HEK293T (cell line): ENCODE results near the gene PRR3.

Experiments used
- CTCF ChIA-PET: fragments of 350-600 bp; formaldehyde crosslinking; extraction: SDS; loops from one replicate; lab custom pipeline; 2021; ENCODE audit warnings: antibody characterized with exemption, inconsistent platforms; lab: Yijun Ruan, JAX
- POLR2A ChIA-PET: fragments of 350-600 bp; formaldehyde crosslinking; extraction: SDS; loops from one replicate; lab custom pipeline; 2020; ENCODE audit warnings: antibody characterized with exemption, inconsistent platforms; lab: Yijun Ruan, JAX
- DNase-seq: peaks from one replicate; pipeline ENCODE4 v3.0.0; 2012; ENCODE audit warnings: mixed read lengths; ENCODE audit errors: extremely low spot score
- ARNT ChIP-seq: fragments of 450-650 bp; IDR thresholded peaks from 2 replicates; pipeline ENCODE4 v1.6.1; 2017; ENCODE audit warnings: mild to moderate bottlenecking
- BHLHE40 ChIP-seq: fragments of 450-650 bp; IDR thresholded peaks from 2 replicates; pipeline ENCODE4 v1.6.1; 2016; ENCODE audit warnings: mild to moderate bottlenecking, moderate library complexity, borderline replicate concordance
- CTBP1 ChIP-seq: fragments of 450-650 bp; IDR thresholded peaks from 2 replicates; pipeline ENCODE4 v1.6.1; 2016; ENCODE audit warnings: borderline replicate concordance
- ELF4 ChIP-seq: fragments of 450-650 bp; IDR thresholded peaks from 2 replicates; pipeline ENCODE4 v1.6.1; 2017; ENCODE audit warnings: antibody characterized with exemption
- FOXA1 ChIP-seq: fragments of 450-650 bp; IDR thresholded peaks from 2 replicates; pipeline ENCODE4 v1.6.1; 2016; ENCODE audit warnings: mild to moderate bottlenecking
- FOXK2 ChIP-seq: fragments of 450-650 bp; IDR thresholded peaks from 2 replicates; pipeline ENCODE4 v1.6.1; 2016; ENCODE audit warnings: mild to moderate bottlenecking
- FOXM1 ChIP-seq: fragments of 450-650 bp; IDR thresholded peaks from 2 replicates; pipeline ENCODE4 v1.6.1; 2017; ENCODE audit warnings: mild to moderate bottlenecking, borderline replicate concordance
- HDGF ChIP-seq: fragments of 450-650 bp; IDR thresholded peaks from 2 replicates; pipeline ENCODE4 v1.6.1; 2017; ENCODE audit warnings: antibody characterized with exemption, borderline replicate concordance
- L3MBTL2 ChIP-seq: fragments of 450-650 bp; conservative IDR thresholded peaks from 2 replicates; pipeline ENCODE4 v1.6.1; 2016; ENCODE audit warnings: mild to moderate bottlenecking
- LEF1 ChIP-seq: fragments of 450-650 bp; IDR thresholded peaks from 2 replicates; pipeline ENCODE4 v1.6.1; 2017; ENCODE audit warnings: mild to moderate bottlenecking, borderline replicate concordance
- NFRKB ChIP-seq: fragments of 450-650 bp; IDR thresholded peaks from 2 replicates; pipeline ENCODE4 v1.6.1; 2016; ENCODE audit warnings: mild to moderate bottlenecking, moderate library complexity
- PKNOX1 ChIP-seq: fragments of 450-650 bp; IDR thresholded peaks from 2 replicates; pipeline ENCODE4 v1.6.1; 2016
- SP1 ChIP-seq: fragments of 450-650 bp; IDR thresholded peaks from 2 replicates; pipeline ENCODE4 v1.6.1; 2017
- SUZ12 ChIP-seq: fragments of 450-650 bp; IDR thresholded peaks from 2 replicates; pipeline ENCODE4 v1.6.1; 2016; ENCODE audit warnings: mild to moderate bottlenecking
- TARDBP ChIP-seq: fragments of 450-650 bp; IDR thresholded peaks from 2 replicates; pipeline ENCODE4 v1.6.1; 2016
- ZNF384 ChIP-seq: fragments of 450-650 bp; IDR thresholded peaks from 2 replicates; pipeline ENCODE4 v1.6.1; 2016

The PRR3 gene

DNA sequence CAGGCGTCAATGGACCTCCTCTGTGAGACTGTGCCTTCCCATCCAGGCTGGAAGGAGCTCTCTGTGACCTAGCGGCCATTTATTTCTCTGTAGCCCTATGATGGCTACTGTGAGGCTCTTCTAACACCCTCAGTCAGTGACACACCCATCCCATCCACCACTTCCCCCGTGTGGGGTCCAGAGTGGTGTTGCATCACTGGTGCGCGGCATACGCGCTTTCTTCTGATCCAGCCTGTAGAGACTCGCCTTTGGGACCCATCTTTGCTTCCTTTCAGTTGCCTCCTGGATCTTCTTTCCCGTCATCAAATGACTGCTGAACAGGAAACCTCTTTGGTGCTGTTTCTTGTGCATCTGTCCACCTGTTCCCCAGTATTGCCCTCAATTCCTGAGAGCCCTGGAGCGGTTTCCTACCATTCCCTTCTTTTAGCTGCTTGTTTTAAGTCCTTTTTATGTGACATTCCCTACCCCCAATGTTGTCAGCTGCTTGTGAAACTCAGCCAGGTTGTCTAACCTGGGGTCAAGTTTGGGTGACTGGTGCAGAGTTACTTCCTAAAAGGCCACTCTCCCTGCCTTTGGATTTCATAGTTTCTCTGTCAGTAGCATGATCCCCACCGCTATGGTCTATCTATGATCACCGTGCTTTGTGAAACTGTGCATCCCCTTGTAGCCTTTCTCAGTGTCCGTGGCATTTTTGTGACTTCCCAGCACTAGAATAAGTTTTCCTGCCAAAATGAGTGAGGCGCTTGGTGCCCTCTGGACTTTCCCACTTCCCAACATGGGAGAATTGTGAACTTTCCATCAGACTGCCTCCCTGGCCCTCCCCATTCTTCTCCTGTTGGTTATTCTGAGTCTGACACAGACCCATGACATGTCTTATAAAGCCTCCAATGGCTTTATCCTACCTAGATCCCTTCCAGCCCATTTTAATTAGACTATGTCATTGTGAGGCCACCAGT lies 5.7 kb downstream of the PRR3 start:
- ChIA-PET CTCF (no interaction called here), POLR2A (interaction anchor here (1.1 kb wide), 1 partner anchor 8 kb away, joined by 4 read pairs; no protein-coding TSS in a partner anchor)
- DNase-seq: no peak
- TF ChIP-seq PKNOX1 (no peak), L3MBTL2 (no peak), CTBP1 (no peak), FOXA1 (no peak), ELF4 (no peak), FOXK2 (no peak), HDGF (no peak), NFRKB (no peak), SUZ12 (no peak), ZNF384 (no peak), ARNT (no peak), TARDBP (no peak), SP1 (no peak), FOXM1 (no peak), LEF1 (no peak), BHLHE40 (no peak)

DNA sequence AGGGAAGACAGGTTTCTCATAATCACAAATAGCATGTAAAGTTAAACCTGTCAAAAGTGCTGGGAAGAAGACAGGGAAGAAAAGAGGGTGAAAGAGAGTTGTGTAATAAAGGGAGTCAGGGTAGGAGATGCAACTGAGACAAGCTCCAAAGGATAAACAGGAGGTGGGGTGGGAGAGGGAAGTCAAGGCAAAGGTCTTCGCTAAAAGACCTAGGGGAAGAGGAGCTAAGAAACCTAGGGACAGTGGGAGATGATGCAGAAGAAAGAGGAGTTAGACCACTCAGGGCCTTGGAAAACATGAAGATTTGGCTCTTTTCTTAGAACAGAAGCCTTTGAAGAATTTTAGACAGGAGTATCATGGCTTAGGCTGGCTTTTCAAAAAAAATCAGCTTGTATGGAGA lies 7.0 kb downstream of the PRR3 start:
- CTCF ChIA-PET: no interaction called here
- DNase-seq: no peak
- POLR2A ChIA-PET: interaction anchor here (0.6 kb wide), 1 partner anchor 157 kb away, joined by 3 read pairs; no protein-coding TSS in a partner anchor
- TF ChIP-seq HDGF (no peak), CTBP1 (no peak), FOXA1 (no peak), SP1 (no peak), NFRKB (no peak), ARNT (no peak), BHLHE40 (no peak), FOXM1 (no peak), L3MBTL2 (no peak; the same call in 1 of the 2 replicates), PKNOX1 (no peak), TARDBP (no peak)

DNA sequence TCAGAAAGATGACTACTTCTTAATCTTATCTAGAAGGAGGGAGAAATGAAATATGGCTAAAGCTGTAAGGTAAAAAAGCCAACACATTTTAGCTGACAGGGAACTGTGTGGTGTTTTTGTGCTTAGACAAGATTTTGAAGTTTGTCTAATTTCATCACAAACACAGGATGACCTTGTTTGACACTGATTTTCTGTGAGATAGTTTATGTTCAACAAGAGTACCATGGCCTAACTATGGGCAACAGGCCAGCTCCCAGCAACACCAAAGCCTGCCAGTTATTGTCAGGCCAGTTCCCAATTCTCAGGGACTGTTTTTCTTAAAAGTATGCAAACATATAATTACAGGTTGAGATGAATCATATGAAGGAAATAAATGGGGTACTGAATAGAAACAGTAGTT lies 8.7 kb downstream of the PRR3 start:
- CTCF ChIA-PET: no interaction called here
- POLR2A ChIA-PET: interaction anchor here (2.1 to 2.3 kb wide), 2 partner anchors 9 to 10 kb away, joined by 6 to 16 read pairs; partner anchors contain the start of gene PRR3

GRCh38 chr6:30568245-30568644 lies 11.2 kb downstream of the PRR3 start:
- no peak for TF ChIP-seq HDGF
- TF ChIP-seq ARNT: no peak
- no peak for TF ChIP-seq SP1
- TF ChIP-seq SUZ12: no peak
- no peak for TF ChIP-seq FOXK2
- TF ChIP-seq FOXA1: no peak
- no peak for TF ChIP-seq BHLHE40
- no peak for TF ChIP-seq TARDBP
- no peak for TF ChIP-seq LEF1
- no peak for TF ChIP-seq FOXM1
- TF ChIP-seq PKNOX1: no peak
- no peak for TF ChIP-seq ZNF384
- TF ChIP-seq ELF4: no peak
- no peak for TF ChIP-seq NFRKB
- TF ChIP-seq L3MBTL2: no peak
- no peak for TF ChIP-seq CTBP1
- CTCF ChIA-PET: no interaction called here
- DNase-seq: no peak
- POLR2A ChIA-PET: no interaction called here

More for the DNA sequence above, 8.7 kb downstream of the PRR3 start:
- no peak for DNase-seq
- TF ChIP-seq ZNF384: no peak
- TF ChIP-seq TARDBP: no peak
- no peak for TF ChIP-seq BHLHE40
- no peak for TF ChIP-seq LEF1

DNA sequence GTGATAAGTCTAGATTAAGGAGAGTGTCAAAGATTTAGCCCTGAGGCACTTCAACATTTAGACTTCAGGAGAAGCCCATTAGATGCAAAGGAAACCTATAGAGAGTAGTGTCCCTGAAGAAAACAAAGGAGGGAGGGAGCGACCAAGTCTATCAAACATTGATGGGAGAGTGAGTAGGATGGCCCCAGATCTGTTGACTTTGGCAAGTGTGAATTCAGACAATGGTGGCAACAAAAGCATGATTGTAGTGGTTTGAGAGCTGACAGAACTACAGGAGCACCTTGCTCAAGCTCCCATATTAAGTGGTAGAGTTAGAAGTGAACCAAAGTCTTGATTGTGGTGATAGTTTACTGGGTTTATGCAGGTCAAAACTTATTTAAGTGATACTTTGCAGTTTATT lies 13.2 kb downstream of the PRR3 start:
- ChIA-PET CTCF (interaction anchor here (0.6 to 1.7 kb wide), 3 partner anchors 27 to 125 kb away, joined by 4 to 8 read pairs (median 6); no protein-coding TSS in a partner anchor), POLR2A (interaction anchor here (1.2 to 2.8 kb wide), 5 partner anchors 9 to 46 kb away, joined by 3 to 32 read pairs (median 8); partner anchors contain the start of genes GNL1 and PRR3)
- no peak for DNase-seq
- TF ChIP-seq ZNF384: no peak
- TF ChIP-seq FOXM1: no peak
- no peak for TF ChIP-seq SP1
- no peak for TF ChIP-seq HDGF
- TF ChIP-seq LEF1: no peak
- no peak for TF ChIP-seq ELF4
- TF ChIP-seq NFRKB: no peak
- no peak for TF ChIP-seq BHLHE40
- no peak for TF ChIP-seq FOXK2
- no peak for TF ChIP-seq ARNT
- no peak for TF ChIP-seq PKNOX1
- no peak for TF ChIP-seq TARDBP
- no peak for TF ChIP-seq SUZ12
- no peak for TF ChIP-seq FOXA1
- TF ChIP-seq L3MBTL2: no peak
- no peak for TF ChIP-seq CTBP1
